ENCODE results near the gene CEP70. TPM values are rescaled to one million over a fixed set of nuclear protein-coding genes. Genes with fewer than 3 reads are reported as not detected.
A peak's percentile ranks its signal among the peaks of the same experiment; 100 is the strongest.

Gene CEP70
- total RNA-seq, 1 donor from 2014 or later = 22.0 TPM

- intact Hi-C loops (cut with DNase I) = loop anchor here (5.0 kb wide), 2 partner anchors 113 to 443 kb away; partner anchors contain the start of gene CEP70
- DNase-seq (ENCODE audit: low spot score) = no peak
Observed at GRCh38 chr3:138479438-138479863, 114.6 kb downstream of the CEP70 start.

GRCh38 chr3:138477801-138478200 is 116.3 kb downstream of the CEP70 start:
- no peak for DNase-seq (ENCODE audit: low spot score)
- intact Hi-C loops (cut with DNase I) = loop anchor here (5.0 kb wide), 2 partner anchors 114 to 444 kb away; partner anchors contain the start of gene CEP70

GRCh38 chr3:138477120-138477519 is 116.9 kb downstream of the CEP70 start:
- no peak for DNase-seq (ENCODE audit: low spot score)
- intact Hi-C loops (cut with DNase I) = loop anchor here (5.0 kb wide), 2 partner anchors 115 to 445 kb away; partner anchors contain the start of gene CEP70

- intact Hi-C loops (cut with DNase I) = loop anchor here (5.0 kb wide), 2 partner anchors 116 to 446 kb away; partner anchors contain the start of gene CEP70
- no peak for DNase-seq (ENCODE audit: low spot score)
Observed at GRCh38 chr3:138476526-138476925, 117.5 kb downstream of the CEP70 start.

GRCh38 chr3:138474163-138474562 is 119.9 kb downstream of the CEP70 start:
- intact Hi-C loops (cut with DNase I) = no loop called here
- no peak for DNase-seq (ENCODE audit: low spot score)

GRCh38 chr3:138473391-138473790 is 120.7 kb downstream of the CEP70 start:
- no peak for DNase-seq (ENCODE audit: low spot score)
- intact Hi-C loops (cut with DNase I) = no loop called here

- intact Hi-C loops (cut with DNase I) = no loop called here
- DNase-seq (ENCODE audit: low spot score) = no peak
Observed at GRCh38 chr3:138472141-138472825, 121.8 kb downstream of the CEP70 start.

- intact Hi-C loops (cut with DNase I) = no loop called here
- DNase-seq (ENCODE audit: low spot score) = no peak
Observed at GRCh38 chr3:138471481-138471880, 122.6 kb downstream of the CEP70 start.

GRCh38 chr3:138470687-138471086 is 123.4 kb downstream of the CEP70 start:
- intact Hi-C loops (cut with DNase I) = no loop called here
- no peak for DNase-seq (ENCODE audit: low spot score)

GRCh38 chr3:138469874-138470273 is 124.2 kb downstream of the CEP70 start:
- intact Hi-C loops (cut with DNase I) = no loop called here
- DNase-seq (ENCODE audit: low spot score) = no peak

GRCh38 chr3:138468886-138469285 is 125.2 kb downstream of the CEP70 start:
- intact Hi-C loops (cut with DNase I) = no loop called here
- no peak for DNase-seq (ENCODE audit: low spot score)

- intact Hi-C loops (cut with DNase I) = no loop called here
- DNase-seq (ENCODE audit: low spot score) = no peak
Observed at GRCh38 chr3:138468451-138468850, 125.6 kb downstream of the CEP70 start.

GRCh38 chr3:138467931-138468330 is 126.1 kb downstream of the CEP70 start:
- intact Hi-C loops (cut with DNase I) = no loop called here

GRCh38 chr3:138465925-138466324 is 128.1 kb downstream of the CEP70 start:
- intact Hi-C loops (cut with DNase I) = no loop called here
- no peak for DNase-seq (ENCODE audit: low spot score)

More at GRCh38 chr3:138467931-138468330, 126.1 kb downstream of the CEP70 start:
- no peak for DNase-seq (ENCODE audit: low spot score)

- DNase-seq (ENCODE audit: low spot score) = no peak
- intact Hi-C loops (cut with DNase I) = no loop called here
Observed at GRCh38 chr3:138465451-138465850, 128.6 kb downstream of the CEP70 start.

- intact Hi-C loops (cut with DNase I) = no loop called here
- DNase-seq (ENCODE audit: low spot score) = no peak
Observed at GRCh38 chr3:138464491-138464860, 129.6 kb downstream of the CEP70 start.

- intact Hi-C loops (cut with DNase I) = no loop called here
- no peak for DNase-seq (ENCODE audit: low spot score)
Observed at GRCh38 chr3:138463724-138464490, 130.2 kb downstream of the CEP70 start.

- intact Hi-C loops (cut with DNase I) = no loop called here
- no peak for DNase-seq (ENCODE audit: low spot score)
Observed at GRCh38 chr3:138461896-138462295, 132.2 kb downstream of the CEP70 start.

GRCh38 chr3:138461246-138461645 is 132.8 kb downstream of the CEP70 start:
- intact Hi-C loops (cut with DNase I) = no loop called here

GRCh38 chr3:138460536-138461205 is 133.4 kb downstream of the CEP70 start:
- intact Hi-C loops (cut with DNase I) = no loop called here
- peak; percentile 64 for DNase-seq (ENCODE audit: low spot score)

More at GRCh38 chr3:138461246-138461645, 132.8 kb downstream of the CEP70 start:
- DNase-seq (ENCODE audit: low spot score) = no peak

Measured in cardiac septum (tissue), 1 donor.